AG10803 (cell line): ENCODE results near the gene GADL1.

Source experiments
- DNase-seq: peaks from one replicate; pipeline ENCODE4 v3.0.0; 2010; ENCODE audit warnings: low read depth
- H3K4me3 ChIP-seq: 2 replicates; pipeline ENCODE4 v1.5.1; 2011; ENCODE audit warnings: mild to moderate bottlenecking, low read length, control low read depth
- CTCF ChIP-seq: conservative IDR thresholded peaks from 2 replicates; pipeline ENCODE4 v1.5.1; 2011; ENCODE audit warnings: mild to moderate bottlenecking, low read length, control low read depth, inconsistent platforms

The GADL1 gene

DNA sequence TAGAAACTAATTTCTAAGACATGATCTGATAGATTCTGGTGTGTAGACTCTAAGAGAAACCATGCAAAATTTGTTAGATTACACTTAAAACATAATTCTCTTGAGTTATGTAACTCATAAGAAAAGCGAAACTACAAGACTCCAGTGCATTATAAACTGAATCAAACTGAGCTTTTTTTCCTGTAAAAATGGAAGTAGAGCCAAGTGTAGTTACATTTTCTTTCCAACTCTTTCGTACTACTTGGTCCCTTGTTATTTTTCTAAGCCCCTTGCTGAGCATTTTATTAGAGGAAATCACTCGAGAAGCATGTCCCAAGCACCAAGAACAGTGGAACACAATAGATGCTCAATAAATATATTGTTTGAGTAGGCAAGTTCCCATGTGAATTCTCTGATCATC lies 130.2 kb downstream of the GADL1 start:
- DNase-seq, result no peak
- H3K4me3 ChIP-seq, result no peak overlapping the region
- no peak for TF ChIP-seq CTCF

- no peak overlapping the region for H3K4me3 ChIP-seq
- DNase-seq, result no peak
- no peak for TF ChIP-seq CTCF
These were observed 133.1 kb downstream of the GADL1 start for GRCh38 chr3:30761374-30761773.

GRCh38 chr3:30760737-30761136 lies 133.7 kb downstream of the GADL1 start:
- DNase-seq, result no peak
- no peak for TF ChIP-seq CTCF

DNA sequence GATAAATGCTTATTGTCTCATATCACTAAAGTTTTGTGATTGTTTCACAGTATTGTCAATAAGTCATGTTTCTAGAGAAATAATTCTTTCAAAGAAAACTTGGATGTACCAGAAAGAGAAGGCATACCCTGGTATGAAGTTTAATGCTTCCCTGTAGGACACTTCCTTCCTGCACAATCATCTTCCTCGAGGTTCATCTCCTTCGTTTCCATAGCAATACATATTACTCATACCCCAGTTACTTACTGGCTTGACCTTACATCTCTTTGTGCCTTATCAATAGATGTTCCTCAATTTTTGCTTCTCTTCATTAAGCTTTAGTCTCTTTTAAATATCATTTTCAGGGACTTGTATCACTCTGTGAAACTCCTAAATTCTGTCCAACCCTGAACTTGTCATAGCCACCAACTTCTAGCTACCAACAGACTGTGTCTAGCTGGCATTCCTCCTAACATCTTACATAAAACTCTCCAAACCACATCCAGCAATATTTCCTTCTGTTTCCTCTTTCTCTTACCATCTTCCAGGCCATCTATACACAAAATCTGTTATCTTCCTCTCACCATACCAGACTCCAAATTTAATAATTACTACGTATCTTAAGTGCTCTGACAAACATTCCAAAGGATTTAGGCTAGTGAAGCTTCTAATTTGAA lies 134.3 kb downstream of the GADL1 start:
- peak; percentile 9 for DNase-seq
- TF ChIP-seq CTCF, result no peak
- no peak overlapping the region for H3K4me3 ChIP-seq

More at GRCh38 chr3:30760737-30761136, 133.7 kb downstream of the GADL1 start:
- H3K4me3 ChIP-seq, result no peak overlapping the region

DNA sequence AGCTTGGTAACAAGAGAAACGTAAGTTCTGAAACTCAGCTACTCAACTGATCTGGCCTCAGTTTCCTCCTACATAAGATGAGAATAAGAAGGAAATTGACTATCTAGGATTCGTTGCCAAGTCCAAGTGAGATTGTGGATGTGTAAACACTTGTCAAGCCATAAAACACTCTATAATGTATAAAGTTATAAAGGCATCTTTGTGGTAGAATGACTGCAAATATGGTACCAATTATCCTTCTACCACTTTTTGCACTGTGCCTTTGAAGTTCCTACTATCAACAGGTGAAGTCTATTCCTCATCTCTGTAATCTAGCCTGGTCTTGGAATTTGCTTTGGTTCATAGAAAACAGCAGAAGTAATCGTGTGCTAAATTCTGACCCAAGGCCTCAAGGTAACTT lies 138.2 kb downstream of the GADL1 start:
- no peak for DNase-seq
- TF ChIP-seq CTCF, result no peak
- H3K4me3 ChIP-seq, result no peak overlapping the region

DNA sequence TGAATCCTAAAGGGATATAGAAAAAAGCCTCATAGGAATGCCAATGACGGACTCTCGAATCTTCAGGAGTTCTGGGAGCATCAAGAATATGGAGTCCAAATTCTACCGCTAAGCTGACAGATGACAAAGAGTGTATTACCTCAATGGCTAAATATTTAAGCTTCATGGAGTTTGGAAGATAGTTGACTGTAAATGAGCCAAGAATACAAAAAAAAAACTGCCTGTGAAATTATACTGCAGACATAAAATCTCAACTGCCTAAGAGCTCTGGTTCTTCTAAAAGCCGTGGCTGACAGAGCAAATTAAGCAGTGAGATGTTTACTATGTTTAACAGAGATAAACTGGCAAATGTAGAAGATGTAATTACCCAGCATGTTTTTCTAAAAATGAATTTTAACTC lies 140.0 kb downstream of the GADL1 start:
- no peak overlapping the region for H3K4me3 ChIP-seq
- no peak for TF ChIP-seq CTCF
- DNase-seq, result peak; percentile 29

DNA sequence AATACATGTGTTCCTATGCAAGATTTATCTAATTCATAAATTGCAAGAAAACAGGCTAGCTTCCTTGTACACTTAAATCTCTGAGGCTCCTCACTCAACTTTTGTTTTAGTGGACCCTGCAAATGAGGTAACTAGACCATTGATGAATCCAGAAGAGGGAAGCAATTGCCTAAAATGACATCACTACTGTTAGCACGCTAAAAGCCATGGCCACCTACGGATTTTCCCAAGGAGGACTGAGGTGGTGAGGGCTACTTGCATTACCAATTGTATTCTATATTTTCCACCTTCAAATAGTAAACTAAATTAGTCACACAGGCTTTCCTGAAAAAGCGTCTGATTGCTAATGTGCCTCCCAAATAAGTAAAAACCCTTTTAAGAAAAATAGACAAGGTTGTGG lies 140.7 kb downstream of the GADL1 start:
- no peak for DNase-seq
- TF ChIP-seq CTCF, result no peak
- no peak overlapping the region for H3K4me3 ChIP-seq
